GM12865 (cell line): ENCODE measurements around the gene VMAC.
A peak's percentile ranks its signal among the peaks of the same experiment; 100 is the strongest.

Experiments used
- DNase-seq: peaks from one replicate; pipeline ENCODE4 v3.0.0; 2010; ENCODE audit warnings: low read depth
- H3K4me3 ChIP-seq: 2 replicates; pipeline ENCODE4 v1.5.1; 2011; ENCODE audit warnings: mild to moderate bottlenecking, low read depth, low read length, control low read depth
- TF ChIP-seq, protein P1 (sequence below): IDR thresholded peaks from 2 replicates; pipeline ENCODE4 v1.5.1; 2011; ENCODE audit warnings: low read length, control low read depth, low read depth, inconsistent platforms; ENCODE audit not compliant: insufficient read depth; ENCODE audit errors: missing control alignments

VMAC gene

GRCh38 chr19:5925830-5926427, 21.3 kb downstream of the VMAC start:
- DNase-seq = no peak
- TF ChIP-seq, protein P1, sequence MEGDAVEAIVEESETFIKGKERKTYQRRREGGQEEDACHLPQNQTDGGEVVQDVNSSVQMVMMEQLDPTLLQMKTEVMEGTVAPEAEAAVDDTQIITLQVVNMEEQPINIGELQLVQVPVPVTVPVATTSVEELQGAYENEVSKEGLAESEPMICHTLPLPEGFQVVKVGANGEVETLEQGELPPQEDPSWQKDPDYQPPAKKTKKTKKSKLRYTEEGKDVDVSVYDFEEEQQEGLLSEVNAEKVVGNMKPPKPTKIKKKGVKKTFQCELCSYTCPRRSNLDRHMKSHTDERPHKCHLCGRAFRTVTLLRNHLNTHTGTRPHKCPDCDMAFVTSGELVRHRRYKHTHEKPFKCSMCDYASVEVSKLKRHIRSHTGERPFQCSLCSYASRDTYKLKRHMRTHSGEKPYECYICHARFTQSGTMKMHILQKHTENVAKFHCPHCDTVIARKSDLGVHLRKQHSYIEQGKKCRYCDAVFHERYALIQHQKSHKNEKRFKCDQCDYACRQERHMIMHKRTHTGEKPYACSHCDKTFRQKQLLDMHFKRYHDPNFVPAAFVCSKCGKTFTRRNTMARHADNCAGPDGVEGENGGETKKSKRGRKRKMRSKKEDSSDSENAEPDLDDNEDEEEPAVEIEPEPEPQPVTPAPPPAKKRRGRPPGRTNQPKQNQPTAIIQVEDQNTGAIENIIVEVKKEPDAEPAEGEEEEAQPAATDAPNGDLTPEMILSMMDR = no peak
- no peak overlapping the region for H3K4me3 ChIP-seq

GRCh38 chr19:5926641-5927440, 22.2 kb downstream of the VMAC start:
- TF ChIP-seq, protein P1 = no peak
- H3K4me3 ChIP-seq = no peak overlapping the region
- no peak for DNase-seq

- DNase-seq = peak; percentile 65
- TF ChIP-seq, protein P1 = no peak
These were observed 22.8 kb downstream of the VMAC start for GRCh38 chr19:5927441-5927821.

DNA sequence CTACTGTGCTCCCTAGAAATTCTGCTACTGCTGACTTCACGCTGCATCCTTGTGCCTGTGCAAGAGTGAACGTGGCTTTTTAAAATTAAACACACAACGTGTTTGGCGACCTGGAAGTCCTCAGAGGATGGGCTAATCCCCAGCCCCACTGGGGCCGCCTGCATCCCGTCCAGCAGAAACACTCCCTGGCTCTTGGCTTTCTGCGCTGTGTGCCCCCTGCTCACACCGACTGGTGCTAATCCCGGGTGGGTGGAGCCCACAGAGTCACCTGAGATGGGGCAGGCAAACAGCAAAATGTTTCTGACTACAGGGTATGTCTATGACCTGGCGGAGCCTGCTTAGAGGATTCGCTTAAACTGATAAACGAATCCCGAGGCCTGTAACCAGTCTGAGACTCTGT, 24.5 kb downstream of the VMAC start:
- no peak for DNase-seq
- TF ChIP-seq, protein P1 = no peak
- H3K4me3 ChIP-seq = no peak overlapping the region

More at GRCh38 chr19:5927441-5927821, 22.8 kb downstream of the VMAC start:
- H3K4me3 ChIP-seq = no peak overlapping the region

- no peak for DNase-seq
- H3K4me3 ChIP-seq = no peak overlapping the region
- TF ChIP-seq, protein P1 = no peak
These were observed 25.0 kb downstream of the VMAC start for GRCh38 chr19:5929625-5930024.

DNA sequence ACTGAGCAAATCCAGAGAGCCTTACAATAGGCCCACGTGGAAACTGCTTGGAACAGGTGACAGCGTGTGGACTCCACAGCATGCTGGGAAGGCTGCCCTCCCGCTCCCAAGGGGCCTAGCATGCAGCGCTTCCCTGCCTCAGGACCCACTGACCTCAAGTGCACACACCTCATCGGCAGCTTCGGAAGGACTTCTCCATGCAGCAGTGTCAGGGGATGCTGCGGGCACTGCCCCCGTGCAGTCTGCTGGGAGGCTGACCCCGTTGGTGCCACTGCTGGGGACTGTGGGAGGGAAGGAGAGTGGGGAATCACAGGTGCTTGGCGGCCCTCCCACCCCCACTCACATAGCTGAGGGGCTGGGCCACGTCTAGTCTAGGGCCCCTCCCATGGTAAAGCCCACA, 26.6 kb downstream of the VMAC start:
- TF ChIP-seq, protein P1 = no peak
- no peak for DNase-seq
- no peak overlapping the region for H3K4me3 ChIP-seq
